Right hindlimb (tissue), 1 donor: Measurements from ENCODE around the gene ZNF516.

Experiments
- DNase-seq: peaks from one replicate; pipeline ENCODE4 v3.0.0-alpha.2; 2018

Gene ZNF516

GRCh38 chr18:76335859-76336640, 159.0 kb downstream of the ZNF516 start:
- no peak for DNase-seq

- DNase-seq: peak; percentile 87
Measured at GRCh38 chr18:76328140-76328539, 166.9 kb downstream of the ZNF516 start.

DNA sequence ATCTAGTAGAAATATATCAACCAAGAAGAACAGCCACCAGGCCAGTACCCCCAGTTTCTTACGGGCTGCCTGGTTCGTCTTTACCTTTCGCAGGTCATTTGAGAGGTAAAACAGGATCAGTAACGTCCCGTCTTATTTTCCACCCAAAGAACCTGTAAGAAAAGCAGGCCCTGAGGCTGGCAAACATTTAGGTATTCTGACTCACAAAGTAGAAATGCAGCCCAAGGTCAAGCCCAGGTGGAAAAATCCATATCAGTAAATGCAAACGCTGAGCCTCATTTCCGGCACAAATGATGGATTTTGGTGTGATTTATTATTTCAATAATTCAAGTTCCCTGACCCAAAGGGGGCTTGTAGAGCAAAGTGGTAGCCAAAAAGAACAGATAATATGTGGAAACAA, 171.2 kb downstream of the ZNF516 start:
- DNase-seq: no peak

- DNase-seq: no peak
Measured at GRCh38 chr18:76322686-76323085, 172.4 kb downstream of the ZNF516 start.

DNA sequence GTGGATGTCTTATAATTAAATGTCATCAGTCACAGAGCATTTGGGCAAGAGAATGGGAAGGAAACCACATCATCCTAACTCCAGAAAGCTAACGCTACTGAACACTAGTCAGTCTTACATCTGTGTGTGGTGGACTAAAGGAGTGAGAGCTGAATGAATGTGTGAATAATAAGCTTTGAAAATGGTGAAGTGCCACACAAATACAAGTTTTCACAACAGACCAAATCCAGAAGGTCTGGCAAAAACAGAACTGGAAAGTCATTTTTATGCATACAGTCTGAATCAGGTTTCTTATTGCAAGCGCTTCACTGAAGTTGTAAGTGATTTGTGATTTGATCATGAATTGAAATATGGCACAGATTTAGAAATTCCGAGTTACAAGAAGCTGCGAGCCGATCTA, 175.7 kb downstream of the ZNF516 start:
- no peak for DNase-seq

DNA sequence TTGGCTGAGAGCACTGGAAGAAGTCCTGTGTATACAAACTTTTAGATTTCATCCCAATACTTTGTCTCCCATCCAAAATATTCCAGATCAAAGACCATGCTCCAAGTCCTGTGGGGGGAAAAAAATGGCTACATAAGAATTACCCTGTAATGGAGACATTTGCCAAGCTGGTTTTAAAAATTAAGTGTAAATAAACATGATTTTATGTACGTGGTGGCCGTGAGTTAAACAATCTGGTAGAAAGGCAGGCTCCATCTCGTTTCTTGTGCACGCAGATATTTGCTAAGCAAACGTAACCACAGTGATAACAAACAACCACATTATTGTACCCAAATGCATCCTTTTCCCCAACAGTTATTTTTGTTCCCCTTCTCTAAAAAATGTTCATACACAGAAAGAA, 176.4 kb downstream of the ZNF516 start:
- no peak for DNase-seq

DNA sequence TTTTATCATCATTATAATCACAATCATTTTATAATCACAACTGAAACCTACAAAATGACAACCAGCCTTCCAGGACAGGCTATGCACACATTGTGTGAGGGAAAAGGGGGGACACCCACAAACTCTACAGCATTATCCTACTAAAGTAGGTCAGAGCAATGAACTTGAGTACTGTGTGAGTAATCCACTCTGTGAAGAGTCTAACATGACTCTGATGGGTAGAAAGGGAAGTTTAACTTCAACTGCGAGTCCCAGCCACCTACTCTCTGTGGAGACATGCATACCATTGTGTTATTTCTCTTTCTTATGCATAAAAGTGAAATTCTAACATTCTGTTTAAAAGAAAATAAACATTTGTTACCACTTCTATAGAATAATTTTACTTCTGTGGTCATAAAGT, 177.9 kb downstream of the ZNF516 start:
- no peak for DNase-seq

DNA sequence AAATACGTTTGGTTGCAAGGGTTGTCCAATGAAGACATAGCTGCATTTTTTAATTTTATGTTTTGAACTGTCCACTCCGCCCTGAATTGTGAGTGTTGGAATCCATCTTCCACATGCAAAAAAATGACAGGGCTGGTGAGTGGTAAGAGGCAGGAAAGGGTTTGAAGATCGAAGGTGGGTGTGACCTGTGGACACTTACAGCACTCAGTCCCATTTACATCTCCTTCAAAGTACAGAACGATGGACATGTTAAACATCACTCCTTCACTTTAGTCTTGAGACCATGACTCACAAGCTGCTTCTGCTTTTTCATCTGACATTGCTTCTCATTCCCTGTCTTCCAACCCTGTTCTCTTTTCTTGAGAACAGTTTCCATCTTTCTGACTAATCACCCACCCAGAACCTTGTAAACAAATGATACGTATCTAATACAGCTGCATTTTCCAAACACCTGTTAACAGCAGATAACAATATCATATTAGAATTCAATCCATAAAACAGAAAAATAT, 179.3 kb downstream of the ZNF516 start:
- no peak for DNase-seq

- no peak for DNase-seq
Measured at GRCh38 chr18:76314496-76314895, 180.5 kb downstream of the ZNF516 start.

GRCh38 chr18:76314015-76314414, 181.0 kb downstream of the ZNF516 start:
- no peak for DNase-seq
